HTERT RPE-1 (cell line): ENCODE measurements around the gene LUZP4.
"Not testable (repeated sequence)": the region's sequence is repeated elsewhere in the genome, so short reads cannot be mapped to it uniquely, and the experiment has no call there.

Experiments
- in situ Hi-C: fragments of 300-500 bp; cut with MboI; formaldehyde crosslinking; loops from 4 replicates; pipeline ENCODE4 v1.14.3; 2020; ENCODE audit warnings: low sequenced_read_pairs

The LUZP4 gene

GRCh38 chrX:115289465-115289864, at the start of gene LUZP4:
LUZP4 (plus strand) TSS chrX:115289715; CDS start chrX:115289760, 45 bp downstream.
- in situ Hi-C loops = no loop called here

- in situ Hi-C loops = no loop called here
These were observed 37.9 kb upstream of the LUZP4 start for GRCh38 chrX:115251458-115252233.

GRCh38 chrX:115255003-115255402, 34.5 kb upstream of the LUZP4 start:
- in situ Hi-C loops = no loop called here

GRCh38 chrX:115257711-115258110, 31.8 kb upstream of the LUZP4 start:
- in situ Hi-C loops = no loop called here

GRCh38 chrX:115259238-115259875, 30.2 kb upstream of the LUZP4 start:
- in situ Hi-C loops = no loop called here

- in situ Hi-C loops = no loop called here
These were observed 29.2 kb upstream of the LUZP4 start for GRCh38 chrX:115260330-115260729.

GRCh38 chrX:115261148-115261547, 28.4 kb upstream of the LUZP4 start:
- in situ Hi-C loops = no loop called here

- in situ Hi-C loops = no loop called here
These were observed 25.5 kb upstream of the LUZP4 start for GRCh38 chrX:115264009-115264408.

- in situ Hi-C loops = no loop called here
These were observed 23.2 kb upstream of the LUZP4 start for GRCh38 chrX:115266300-115266699.

- in situ Hi-C loops = no loop called here
These were observed 21.1 kb upstream of the LUZP4 start for GRCh38 chrX:115268421-115268820.

GRCh38 chrX:115269051-115269683, 20.3 kb upstream of the LUZP4 start:
- in situ Hi-C loops = no loop called here

- in situ Hi-C loops = no loop called here
These were observed 4.6 kb upstream of the LUZP4 start for GRCh38 chrX:115284877-115285276.

GRCh38 chrX:115297189-115297588, 7.7 kb downstream of the LUZP4 start:
- in situ Hi-C loops = no loop called here

GRCh38 chrX:115311139-115311538, 21.6 kb downstream of the LUZP4 start:
- in situ Hi-C loops = no loop called here

GRCh38 chrX:115311601-115312001, 22.1 kb downstream of the LUZP4 start:
- in situ Hi-C loops = no loop called here

- in situ Hi-C loops = no loop called here
These were observed 28.6 kb downstream of the LUZP4 start for GRCh38 chrX:115318139-115318538.

- in situ Hi-C loops = no loop called here
These were observed 32.9 kb downstream of the LUZP4 start for GRCh38 chrX:115322375-115322774.

- in situ Hi-C loops = no loop called here
These were observed 34.7 kb downstream of the LUZP4 start for GRCh38 chrX:115324194-115324593.

GRCh38 chrX:115329282-115329681, 39.8 kb downstream of the LUZP4 start:
- in situ Hi-C loops = not testable (repeated sequence)

- in situ Hi-C loops = no loop called here
These were observed 41.1 kb downstream of the LUZP4 start for GRCh38 chrX:115330498-115331168.

- in situ Hi-C loops = no loop called here
These were observed 43.3 kb downstream of the LUZP4 start for GRCh38 chrX:115332832-115333231.
